Endothelial cell of umbilical vein (primary cell): ENCODE measurements around the gene PLEKHA5. TPM values are rescaled to one million over a fixed set of nuclear protein-coding genes. Genes with fewer than 3 reads are reported as not detected.
"Not testable (repeated sequence)": the region's sequence is repeated elsewhere in the genome, so short reads cannot be mapped to it uniquely, and the experiment has no call there.

Experiments used
- BruUV-seq: library from RNA; stranded (reverse); fragments of 400-500 nt; replicated peaks from 2 replicates; lab custom pipeline; 2021; lab: Mats Ljungman, UMichigan
- CTCF ChIA-PET: fragments of 300-600, 350-600 bp; sonication (Branson Sonifier 250); formaldehyde crosslinking; loops from one replicate; lab custom pipeline; 2021; ENCODE audit warnings: antibody characterized with exemption, inconsistent platforms; lab: Charles Lee
- POLR2A ChIA-PET: fragments of 300-600, 350-600 bp; sonication (Branson Sonifier 250); formaldehyde crosslinking; loops from one replicate; lab custom pipeline; 2021; ENCODE audit warnings: antibody characterized with exemption, inconsistent platforms; lab: Charles Lee
- DNase-seq: peaks from one replicate; pipeline ENCODE4 v3.0.0-alpha.2; 2011; ENCODE audit warnings: low read depth, low spot score
- FAIRE-seq: peaks from 2 replicates; lab custom pipeline; 2011; peaks lifted over from hg19 to GRCh38; lab: Jason Lieb, UNC
- H2AFZ ChIP-seq: 2 replicates; pipeline ENCODE4 v1.6.0; 2012; ENCODE audit warnings: low read depth, low read length, control low read depth, inconsistent platforms
- H3K27ac ChIP-seq: 2 replicates; pipeline ENCODE4 v1.5.1; 2011; ENCODE audit warnings: low read depth, mild to moderate bottlenecking, control low read depth, low read length, moderate library complexity; ENCODE audit not compliant: insufficient read depth
- H3K27me3 ChIP-seq, 2 experiments: 2 replicates each; pipeline versions ENCODE4 v1.6.0 to v1.6.1; 2011; ENCODE audit warnings: low read length in 2 of 2, mixed read lengths in 1 of 2; ENCODE audit not compliant: control insufficient read depth in 2 of 2, insufficient read depth in 2 of 2
- H3K36me3 ChIP-seq, 2 experiments: 2 replicates in 1 of 2; 3 replicates in 1 of 2; pipeline ENCODE4 v1.5.1; 2011; ENCODE audit warnings: low read length in 2 of 2, mild to moderate bottlenecking in 1 of 2, moderate library complexity in 1 of 2; ENCODE audit not compliant: control insufficient read depth in 2 of 2, insufficient read depth in 2 of 2; ENCODE audit errors: extremely low read depth in 1 of 2
- H3K4me1 ChIP-seq: 3 replicates; pipeline ENCODE4 v1.5.1; 2011; ENCODE audit warnings: mild to moderate bottlenecking, low read length; ENCODE audit not compliant: control insufficient read depth, insufficient read depth; ENCODE audit errors: extremely low read depth
- H3K4me2 ChIP-seq: 2 replicates; pipeline ENCODE4 v1.6.1; 2011; ENCODE audit warnings: low read length, control low read depth, mixed read lengths; ENCODE audit not compliant: insufficient read depth
- H3K4me3 ChIP-seq, 3 experiments: fragments of 200-600 bp in 1 of 3; sonication (generic), shearing (Covaris generic) in 1 of 3; replicated peaks in 1 of 3; 2 replicates each; pipeline ENCODE4 v1.5.1; 2011 to 2016; ENCODE audit warnings: control low read depth in 3 of 3, low read length in 3 of 3, mild to moderate bottlenecking in 2 of 3, inconsistent platforms in 1 of 3, low read depth in 1 of 3, moderate library complexity in 1 of 3; ENCODE audit not compliant: insufficient read depth in 1 of 3
- H3K79me2 ChIP-seq: 2 replicates; pipeline ENCODE4 v1.6.0; 2012; ENCODE audit warnings: low read length, inconsistent platforms; ENCODE audit not compliant: control insufficient read depth, insufficient read depth
- H3K9ac ChIP-seq: replicated peaks from 2 replicates; pipeline ENCODE3; 2011; ENCODE audit warnings: low read length, control low read depth; ENCODE audit not compliant: insufficient read depth; ENCODE audit errors: extremely low read depth
- H3K9me1 ChIP-seq: replicated peaks from 3 replicates; pipeline ENCODE4 v1.6.0; 2011; ENCODE audit warnings: mild to moderate bottlenecking, low read length; ENCODE audit not compliant: control insufficient read depth, insufficient read depth; ENCODE audit errors: extremely low read depth
- H3K9me3 ChIP-seq: replicated peaks from 2 replicates; pipeline ENCODE4 v1.5.1; 2012; ENCODE audit warnings: low read length, inconsistent platforms; ENCODE audit not compliant: control insufficient read depth, insufficient read depth
- H4K20me1 ChIP-seq: replicated peaks from 2 replicates; pipeline ENCODE3; 2011; ENCODE audit warnings: mild to moderate bottlenecking, low read length; ENCODE audit not compliant: control insufficient read depth, insufficient read depth; ENCODE audit errors: extremely low read depth
- CTCF ChIP-seq, 2 donors: IDR thresholded peaks; 1 replicate in 1 of 2; 2 replicates in 1 of 2; pipeline ENCODE4 v1.5.1; 2011; ENCODE audit warnings: low read length in 2 of 2, mild to moderate bottlenecking in 2 of 2, moderate library complexity in 2 of 2, control low read depth in 1 of 2, inconsistent platforms in 1 of 2, low read depth in 1 of 2; ENCODE audit not compliant: insufficient read depth in 1 of 2; ENCODE audit errors: extremely low read depth in 1 of 2
- EZH2 ChIP-seq: IDR thresholded peaks from 2 replicates; pipeline ENCODE4 v1.6.1; 2012; ENCODE audit warnings: borderline replicate concordance, low read depth, mild to moderate bottlenecking, moderate library complexity, low read length, inconsistent platforms; ENCODE audit not compliant: severe bottlenecking
- FOS ChIP-seq: IDR thresholded peaks from 2 replicates; pipeline ENCODE4 v1.6.1; 2011; ENCODE audit warnings: mild to moderate bottlenecking, low read length, moderate library complexity, borderline replicate concordance; ENCODE audit not compliant: insufficient read depth
- GATA2 ChIP-seq: IDR thresholded peaks from 2 replicates; pipeline ENCODE4 v1.7.0; 2011; ENCODE audit warnings: low read depth, mild to moderate bottlenecking, moderate library complexity, mixed read lengths, low read length; ENCODE audit not compliant: insufficient read length, insufficient read depth
- JUN ChIP-seq: IDR thresholded peaks from 2 replicates; pipeline ENCODE4 v1.6.1; 2011; ENCODE audit warnings: borderline replicate concordance, low read depth; ENCODE audit not compliant: insufficient read length, insufficient read depth
- MAX ChIP-seq: IDR thresholded peaks from 2 replicates; pipeline ENCODE4 v1.6.1; 2011; ENCODE audit not compliant: insufficient read depth, insufficient read length
- MYC ChIP-seq: IDR thresholded peaks from one replicate; pipeline ENCODE4 v1.6.1; 2011; ENCODE audit warnings: mild to moderate bottlenecking, low read depth, low read length
- POLR2A ChIP-seq: IDR thresholded peaks from 2 replicates; pipeline ENCODE4 v1.6.1; 2012; ENCODE audit warnings: low read depth, mild to moderate bottlenecking, control low read depth, low read length
- POLR2AphosphoS5 ChIP-seq: IDR thresholded peaks from 2 replicates; pipeline ENCODE4 v1.6.1; 2012; ENCODE audit warnings: low read depth, mild to moderate bottlenecking, control low read depth, low read length, moderate library complexity; ENCODE audit not compliant: insufficient read depth
- dilution Hi-C: fragments of 300-500 bp; cut with MboI; formaldehyde crosslinking; loops from one replicate; pipeline ENCODE4 v1.15.0; 2019; ENCODE audit warnings: low sequenced_read_pairs; ENCODE audit not compliant: extremely low pct_ligation_motif_present
- intact Hi-C: fragments of 100-400 bp; cut with micrococcal nuclease; formaldehyde crosslinking; loops from one replicate; pipeline ENCODE4 v1.10.0; 2022
- polyA plus RNA-seq, 4 experiments: library from polyadenylated mRNA; depleted of rRNA in 3 of 4; stranded (reverse) in 3 of 4; unstranded in 1 of 4; fragments of >200 nt; gene quantifications; 2 replicates each; pipeline versions ENCODE4 v1.2.1 to v1.2.3, GENCODE V29; 2011 to 2012; ENCODE audit warnings: missing spikeins in 1 of 4
- total RNA-seq: library from RNA; stranded (reverse); gene quantifications from 2 replicates; pipeline ENCODE4 v1.2.3, GENCODE V29; 2021

PLEKHA5 gene
- total and polyA plus RNA-seq, 2 donors (not counting 3 experiments of a cell fraction or from before 2014, with no cell fraction given) = 2.5 to 12.7 TPM

- H3K9ac ChIP-seq = no peak overlapping the region
- H4K20me1 ChIP-seq = no peaks in the 10 kb centered on the region
- H3K4me2 ChIP-seq = no peak overlapping the region
- dilution Hi-C loops (no loop called here), intact Hi-C loops (no loop called here)
- H3K27ac ChIP-seq = no peak overlapping the region
- no peaks in the 10 kb centered on the region for H3K4me1 ChIP-seq
- H3K27me3 ChIP-seq = no peaks in the 10 kb centered on the region
- H3K9me1 ChIP-seq = no peaks in the 10 kb centered on the region
- no peaks in the 10 kb centered on the region for H3K9me3 ChIP-seq
- POLR2A ChIA-PET = interaction anchor here (0.7 kb wide), 1 partner anchor 104 kb away, joined by 3 read pairs; no protein-coding TSS in a partner anchor
- H3K4me3 ChIP-seq = no peak overlapping the region
- H3K79me2 ChIP-seq = no peaks in the 10 kb centered on the region
- no peaks in the 10 kb centered on the region for H3K36me3 ChIP-seq
- no peak overlapping the region for H2AFZ ChIP-seq
- TF ChIP-seq GATA2 (no peak), POLR2A (no peak), JUN (no peak), EZH2 (no peak), CTCF (IDR thresholded peaks at IDR 0.05; ENCODE audit: extremely low read depth in 1 of 2, insufficient read depth in 1 of 2, low read depth in 1 of 2, low read length in 2 of 2) (no peak), FOS (no peak), MYC (no peak), POLR2AphosphoS5 (no peak), MAX (no peak)
- CTCF ChIA-PET = interaction anchor here (0.8 kb wide), 1 partner anchor 30 kb away, joined by 3 read pairs; no protein-coding TSS in a partner anchor
- no peak for FAIRE-seq
- no peak for DNase-seq
- BruUV-seq = no TSS peak
Measured at GRCh38 chr12:19304149-19304750, 174.7 kb downstream of the PLEKHA5 start.

GRCh38 chr12:19305621-19306020, 176.1 kb downstream of the PLEKHA5 start:
- H3K27me3 ChIP-seq, H3K36me3 ChIP-seq, H3K27ac ChIP-seq, H3K9ac ChIP-seq, CTCF ChIA-PET, H3K4me2 ChIP-seq, BruUV-seq, H3K4me1 ChIP-seq, H3K4me3 ChIP-seq, H3K9me1 ChIP-seq, intact Hi-C loops, dilution Hi-C loops, DNase-seq, H2AFZ ChIP-seq, FAIRE-seq, H3K9me3 ChIP-seq, H4K20me1 ChIP-seq, POLR2A ChIA-PET, H3K79me2 ChIP-seq: not testable (repeated sequence)
